K562 (cell line): Measurements from ENCODE around the gene GUCA1A. TPM values are rescaled to one million over a fixed set of nuclear protein-coding genes. Genes with fewer than 3 reads are reported as not detected.
"Not testable (repeated sequence)": the region's sequence is repeated elsewhere in the genome, so short reads cannot be mapped to it uniquely, and the experiment has no call there.

Experiments used
- ATAC-seq: fragments of 200-7000 bp; cut with Tn5 transposase; 3 replicates; pipeline ENCODE4 v1.9.1; 2020; ENCODE audit warnings: moderate library complexity
- BruUV-seq: library from RNA; stranded (reverse); fragments of 400-500 nt; replicated peaks from 2 replicates; lab custom pipeline; 2021; lab: Mats Ljungman, UMichigan
- CTCF ChIA-PET: fragments of 300-600 bp; formaldehyde crosslinking; extraction: SDS; loops from one replicate; lab custom pipeline; 2021; ENCODE audit warnings: low intra/inter-chr PET ratio; lab: Yijun Ruan, JAX
- POLR2A ChIA-PET: fragments of 300-600, 350-650 bp; sonication (Branson Sonifier 250); formaldehyde crosslinking; extraction: SDS; loops from one replicate; lab custom pipeline; 2021; ENCODE audit warnings: antibody characterized with exemption, inconsistent platforms; lab: Yijun Ruan, JAX
- DNase-seq, 4 experiments: peaks; one replicate each; pipeline versions ENCODE4 v3.0.0 to v3.0.0-alpha.2; 2011 to 2018; ENCODE audit warnings: low spot score in 3 of 4, mixed read lengths in 3 of 4; ENCODE audit errors: extremely low read depth in 1 of 4
- FAIRE-seq: peaks from 2 replicates; lab custom pipeline; 2011; peaks lifted over from hg19 to GRCh38; lab: Jason Lieb, UNC
- H2AFZ ChIP-seq: 2 replicates; pipeline ENCODE4 v1.6.0; 2011; ENCODE audit warnings: low read depth, low read length, control low read depth, inconsistent platforms
- H3K27ac ChIP-seq: fragments of 200-600 bp; 3 replicates; pipeline ENCODE4 v1.8.0; 2011; ENCODE audit warnings: low read depth, mild to moderate bottlenecking, control low read depth, inconsistent platforms, low read length, moderate library complexity, mixed read lengths; ENCODE audit errors: extremely low read depth
- H3K27me3 ChIP-seq, 2 experiments: fragments of 300-600 bp in 1 of 2; 2 replicates in 1 of 2; 3 replicates in 1 of 2; pipeline versions ENCODE4 v1.6.0 to v1.8.0; 2011; ENCODE audit warnings: inconsistent platforms in 2 of 2, low read length in 2 of 2, mild to moderate bottlenecking in 1 of 2, mixed read lengths in 1 of 2, moderate library complexity in 1 of 2; ENCODE audit not compliant: control insufficient read depth in 2 of 2, insufficient read depth in 2 of 2
- H3K36me3 ChIP-seq: fragments of 300-600 bp; 3 replicates; pipeline ENCODE4 v1.8.0; 2011; ENCODE audit warnings: mild to moderate bottlenecking, low read length, inconsistent platforms; ENCODE audit not compliant: control insufficient read depth, insufficient read depth
- H3K4me1 ChIP-seq, 2 experiments: fragments of 200-600 bp in 1 of 2; replicated peaks in 1 of 2; 2 replicates in 1 of 2; 3 replicates in 1 of 2; pipeline versions ENCODE4 v1.5.1 to v1.8.0; 2011; ENCODE audit warnings: inconsistent platforms in 2 of 2, low read length in 2 of 2, mild to moderate bottlenecking in 1 of 2, mixed read lengths in 1 of 2, moderate library complexity in 1 of 2; ENCODE audit not compliant: control insufficient read depth in 2 of 2, insufficient read depth in 2 of 2
- H3K4me2 ChIP-seq: 2 replicates; pipeline ENCODE4 v1.6.1; 2011; ENCODE audit warnings: low read length, control low read depth, inconsistent platforms, mixed read lengths; ENCODE audit not compliant: insufficient read depth
- H3K4me3 ChIP-seq: fragments of 200-600 bp; sonication (generic), shearing (Covaris generic); 2 replicates; pipeline ENCODE4 v1.5.1; 2016; ENCODE audit warnings: control low read depth, inconsistent platforms
- H3K79me2 ChIP-seq: fragments of 200-600 bp; 3 replicates; pipeline ENCODE4 v1.8.0; 2011; ENCODE audit warnings: low read length, inconsistent platforms; ENCODE audit not compliant: control insufficient read depth, insufficient read depth
- H3K9ac ChIP-seq, 2 experiments: 2 replicates each; pipeline versions ENCODE4 v1.6.0 to v1.6.1; 2011; ENCODE audit warnings: low read depth in 2 of 2, low read length in 2 of 2, control low read depth in 1 of 2, inconsistent platforms in 1 of 2, mild to moderate bottlenecking in 1 of 2, mixed read lengths in 1 of 2; ENCODE audit not compliant: insufficient read depth in 1 of 2
- H3K9me1 ChIP-seq: one replicate; pipeline ENCODE4 v1.6.0; 2011; ENCODE audit warnings: inconsistent platforms, mild to moderate bottlenecking, low read length, moderate library complexity; ENCODE audit not compliant: control insufficient read depth, insufficient read depth
- H3K9me3 ChIP-seq: replicated peaks from 2 replicates; pipeline ENCODE4 v1.5.1; 2011; ENCODE audit warnings: low read depth, low read length, inconsistent platforms; ENCODE audit not compliant: control insufficient read depth, insufficient read depth
- H4K20me1 ChIP-seq: replicated peaks from 2 replicates; pipeline ENCODE4 v1.6.1; 2011; ENCODE audit warnings: low read length, inconsistent platforms, mixed read lengths; ENCODE audit not compliant: control insufficient read depth, insufficient read depth
- CBFA2T3 ChIP-seq: fragments of 450-650 bp; IDR thresholded peaks from 2 replicates; pipeline ENCODE4 v1.6.1; 2017
- CTBP1 ChIP-seq: fragments of 450-650 bp; IDR thresholded peaks from 2 replicates; pipeline ENCODE4 v1.6.1; 2016; ENCODE audit warnings: borderline replicate concordance
- HIVEP1 ChIP-seq: fragments of 250-450 bp; sonication (Bioruptor Pico); IDR thresholded peaks from 2 replicates; pipeline ENCODE4 v1.4.0; 2020; ENCODE audit warnings: mild to moderate bottlenecking
- KDM1A ChIP-seq, 2 experiments: fragments of 450-650 bp; IDR thresholded peaks; 2 replicates each; pipeline ENCODE4 v1.6.1; 2016; ENCODE audit warnings: mild to moderate bottlenecking in 2 of 2
- RCOR1 ChIP-seq, 2 experiments: IDR thresholded peaks; 2 replicates each; pipeline ENCODE4 v1.6.1; 2012; ENCODE audit warnings: low read depth in 2 of 2, low read length in 2 of 2, borderline replicate concordance in 1 of 2, improper control_type of control experiment in 1 of 2
- TBL1XR1 ChIP-seq, 2 experiments: IDR thresholded peaks; 2 replicates each; pipeline ENCODE4 v1.6.1; 2012; ENCODE audit warnings: improper control_type of control experiment in 2 of 2, low read length in 2 of 2, mild to moderate bottlenecking in 1 of 2
- ZBTB12 ChIP-seq: fragments of 250-450 bp; sonication (Bioruptor Pico); IDR thresholded peaks from 2 replicates; pipeline ENCODE4 v1.4.0; 2020
- WGBS: fragments of 100-300 bp; shearing (Covaris generic); methylation state at CpG from one replicate; pipeline ENCODE4 v1.1.6; 2016; ENCODE audit warnings: low coverage, mixed read lengths; ENCODE audit not compliant: insufficient coverage; ENCODE audit errors: missing lambda C conversion rate; 5-methylcytosine and 5-hydroxymethylcytosine counted together
- in situ Hi-C: fragments of 300-500 bp; cut with MboI; formaldehyde crosslinking; loops from 4 replicates; pipeline ENCODE4 v1.15.0; 2018; ENCODE audit warnings: inconsistent platforms, mixed read lengths
- intact Hi-C: fragments of 100-400 bp; cut with micrococcal nuclease; formaldehyde crosslinking; loops from 2 replicates; pipeline ENCODE4 v1.14.2; 2022
- polyA plus RNA-seq, 8 experiments: library from polyadenylated mRNA; depleted of rRNA in 4 of 8; stranded (reverse) in 5 of 8; unstranded in 3 of 8; fragments of >200 nt; fragmentation: Nextera tagmentation in 2 of 8; fragmentation: Illumina TruSeq in 1 of 8; extraction: Ambion mirVana in 2 of 8; extraction: Trizol in 1 of 8; gene quantifications; 2 replicates each; pipeline versions ENCODE4 v1.2.1 to v1.2.3, GENCODE V29; 2011 to 2014; ENCODE audit warnings: inconsistent platforms in 1 of 8, missing spikeins in 1 of 8
- total RNA-seq, 7 experiments: library from RNA; depleted of rRNA in 6 of 7; stranded (reverse); fragments of >200 nt in 6 of 7; fragmentation: Illumina TruSeq in 2 of 7; extraction: Trizol in 2 of 7; gene quantifications; 2 replicates each; pipeline versions ENCODE4 v1.2.1 to v1.2.3, GENCODE V29; 2011 to 2021; ENCODE audit warnings: low replicate concordance in 1 of 7
- TF ChIP-seq, protein P1 (sequence below), 2 experiments: fragments of 450-650 bp in 1 of 2; sonication (generic) in 1 of 2; formaldehyde crosslinking in 1 of 2; IDR thresholded peaks in 1 of 2; conservative IDR thresholded peaks in 1 of 2; 2 replicates each; pipeline versions ENCODE4 v1.6.1 to v1.8.1; 2016 to 2023; ENCODE audit warnings: mild to moderate bottlenecking in 2 of 2, moderate library complexity in 2 of 2, inconsistent platforms in 1 of 2, missing genetic modification reagents in 1 of 2

The GUCA1A gene
- total and polyA plus RNA-seq, 9 of the 15 experiments (the other 6 are each of a cell fraction or from before 2014, with no cell fraction given): not detected

DNA sequence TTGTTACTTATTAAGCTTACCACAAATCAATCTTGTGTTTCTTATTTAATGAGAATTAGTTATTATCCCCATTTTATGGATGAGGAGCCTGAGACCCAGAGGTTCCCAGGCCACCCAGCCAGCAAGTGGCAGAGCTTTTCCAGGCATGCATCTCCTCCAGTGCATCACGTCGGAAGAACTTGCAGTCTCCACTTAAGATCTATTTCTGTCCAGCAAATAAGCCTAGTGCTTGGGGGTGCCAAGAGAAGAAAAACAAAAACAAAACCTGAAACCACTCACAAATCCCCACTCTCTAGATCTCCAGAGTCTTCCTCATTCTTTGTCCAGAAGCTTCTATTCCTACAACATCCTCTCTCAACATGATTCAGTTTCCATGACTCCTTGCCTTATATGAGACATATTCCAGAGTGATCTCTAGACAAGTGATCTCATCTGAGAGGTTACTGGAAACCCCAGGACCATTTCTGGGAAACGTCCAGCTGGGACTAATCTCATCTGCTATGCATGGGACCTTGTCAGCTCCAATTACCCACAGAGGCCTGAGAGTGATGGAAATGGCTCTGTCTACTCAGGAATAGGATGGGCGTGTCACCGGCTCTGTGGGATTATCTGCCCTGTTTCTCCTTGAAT is 17.5 kb downstream of the GUCA1A start (continued):
- TF ChIP-seq CTBP1 (peak; percentile 67; the same call in 1 of the 2 replicates), HIVEP1 (no peak), ZBTB12 (CRISPR knock-in tag) (no peak), TBL1XR1 (IDR thresholded peaks at IDR 0.05; ENCODE audit: low read length in 2 of 2) (no peak)
- TF ChIP-seq, all 486 proteins: peak for 19

DNA sequence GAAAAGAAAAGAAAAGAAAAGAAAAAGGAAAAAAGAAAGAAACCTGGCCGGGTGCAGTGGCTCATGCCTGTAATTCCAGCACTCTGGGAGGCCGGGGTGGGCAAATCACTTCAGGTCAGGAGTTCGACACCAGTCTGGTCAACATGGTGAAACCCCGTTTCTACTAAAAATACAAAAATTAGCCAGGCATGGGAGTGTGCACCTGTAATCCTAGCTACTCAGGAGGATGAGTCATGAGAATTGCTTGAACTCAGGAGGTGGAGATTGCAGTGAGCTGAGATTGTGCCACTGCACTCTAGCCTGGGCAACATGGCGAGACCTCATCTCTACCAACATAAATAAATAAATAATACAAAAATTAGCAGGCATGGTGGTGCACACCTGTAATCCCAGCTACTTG is 19.2 kb downstream of the GUCA1A start:
- FAIRE-seq, CTCF ChIA-PET, BruUV-seq, H3K4me2 ChIP-seq, H3K4me3 ChIP-seq, H3K79me2 ChIP-seq, in situ Hi-C loops, H3K9me1 ChIP-seq, H3K36me3 ChIP-seq: not testable (repeated sequence)
- intact Hi-C loops: loop anchor here (10.0 kb wide), 1 partner anchor 258 kb away; no protein-coding TSS in a partner anchor
- WGBS: 78% methylated on average over 4 of the region's 5 CpGs
- peak; percentile 71 to 77 for TF ChIP-seq KDM1A (IDR thresholded peaks at IDR 0.05)
- TF ChIP-seq, protein P1, sequence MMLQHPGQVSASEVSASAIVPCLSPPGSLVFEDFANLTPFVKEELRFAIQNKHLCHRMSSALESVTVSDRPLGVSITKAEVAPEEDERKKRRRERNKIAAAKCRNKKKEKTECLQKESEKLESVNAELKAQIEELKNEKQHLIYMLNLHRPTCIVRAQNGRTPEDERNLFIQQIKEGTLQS (IDR thresholded peaks at IDR 0.05): peak; percentile 28; the same call in 1 of the 2 replicates
- TF ChIP-seq, protein P1 (CRISPR knock-in tag; conservative IDR thresholded peaks at IDR 0.05): not testable (repeated sequence)
- TF ChIP-seq RCOR1 (IDR thresholded peaks at IDR 0.05; ENCODE audit: borderline replicate concordance in 1 of 2, low read depth in 2 of 2, low read length in 2 of 2): 0 out of 4 replicates have a peak, but pooled peaks of 1 of the 2 experiments have one; percentile 13
- peak; percentile 5; the same call in 1 of the 2 replicates for TF ChIP-seq CBFA2T3
- TF ChIP-seq, all 486 proteins: peak for 4; not testable (repeated sequence) for 482
- peaks cover 29 to 36% of the 10 kb centered on the region in 2 experiments for H3K4me1 ChIP-seq
- not testable (repeated sequence) for H3K9me3 ChIP-seq, H2AFZ ChIP-seq, H3K27me3 ChIP-seq, H4K20me1 ChIP-seq, DNase-seq, H3K9ac ChIP-seq, ATAC-seq, H3K27ac ChIP-seq
- POLR2A ChIA-PET: interaction anchor here (0.6 to 2.0 kb wide), 3 partner anchors 11 to 102 kb away, joined by 3 to 6 read pairs (median 4); partner anchors contain the start of gene GUCA1A
